ENCODE data around the gene OPTC. TPM values are rescaled to one million over a fixed set of nuclear protein-coding genes. Genes with fewer than 3 reads are reported as not detected.

OPTC gene
- total and polyA plus RNA-seq, 9 of the 15 experiments (the other 6 are each of a cell fraction or from before 2014, with no cell fraction given), result not detected

DNA sequence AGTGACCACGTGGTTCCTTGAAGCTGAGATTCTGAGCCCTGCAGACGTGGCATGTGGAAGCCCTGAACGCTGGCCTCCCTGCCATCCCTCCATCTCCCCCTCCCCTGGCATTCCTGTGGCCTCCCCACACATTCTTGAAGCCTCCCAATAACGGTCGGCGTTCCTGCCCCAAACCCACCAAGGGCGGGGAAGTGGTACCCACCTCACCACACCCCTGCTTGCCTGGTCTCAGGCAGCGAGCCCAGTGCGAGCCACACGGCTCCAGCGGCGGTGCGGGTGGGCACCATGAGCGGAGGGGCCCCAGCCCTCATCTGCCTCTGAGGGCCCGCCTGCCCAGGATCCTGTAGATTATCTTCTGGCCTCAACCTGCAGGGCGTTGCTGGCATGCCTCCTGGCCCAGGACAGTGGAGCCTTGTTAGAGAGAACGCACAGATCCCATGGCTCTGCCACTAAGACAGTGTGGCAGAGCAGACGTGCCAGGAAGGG lies 38.9 kb upstream of the OPTC start:
- Histone ChIP-seq H3K79me2 (ENCODE audit: control insufficient read depth, insufficient read depth, low read length) (no peaks in the 10 kb centered on the region), H3K9ac (ENCODE audit: insufficient read depth in 1 of 2, low read depth in 2 of 2, low read length in 2 of 2) (no peak overlapping the region), H3K9me1 (ENCODE audit: control insufficient read depth, insufficient read depth, low read length) (no peaks in the 10 kb centered on the region), H3K27ac (ENCODE audit: extremely low read depth, low read depth, low read length) (no peak overlapping the region), H3K9me3 (replicated peaks; ENCODE audit: control insufficient read depth, insufficient read depth, low read depth, low read length) (no peaks in the 10 kb centered on the region), H3K4me3 (no peak overlapping the region), H3K4me1 (replicated peaks in 1 of 2; ENCODE audit: control insufficient read depth in 2 of 2, insufficient read depth in 2 of 2, low read length in 2 of 2) (no peaks in the 10 kb centered on the region), H2AFZ (ENCODE audit: low read depth, low read length) (no peak overlapping the region), H3K4me2 (ENCODE audit: insufficient read depth, low read length) (no peak overlapping the region), H3K36me3 (ENCODE audit: control insufficient read depth, insufficient read depth, low read length) (no peaks in the 10 kb centered on the region), H4K20me1 (replicated peaks; ENCODE audit: control insufficient read depth, insufficient read depth, low read length) (0 out of 2 replicates have a peak, but pooled peaks cover 7% of the 10 kb centered on the region), H3K27me3 (ENCODE audit: control insufficient read depth in 2 of 2, insufficient read depth in 2 of 2, low read length in 2 of 2) (peaks cover 17 to 46% of the 10 kb centered on the region in 2 experiments)
- WGBS (ENCODE audit: insufficient coverage, low coverage, missing lambda C conversion rate), result 1% methylated on average over 18 of the region's 18 CpGs
- POLR2A ChIA-PET, result interaction anchor here (0.5 kb wide), 1 partner anchor 12 kb away, joined by 3 read pairs; no protein-coding TSS in a partner anchor
- BruUV-seq (replicated peaks), result no TSS peak
- in situ Hi-C loops (cut with MboI) (no loop called here), intact Hi-C loops (cut with micrococcal nuclease) (no loop called here)
- TF ChIP-seq ZNF408 (CRISPR knock-in tag; IDR thresholded peaks at IDR 0.05; ENCODE audit: low read depth) (no peak), ZNF764 (CRISPR knock-in tag; IDR thresholded peaks at IDR 0.05; ENCODE audit: low read depth) (no peak), MCM5 (IDR thresholded peaks at IDR 0.05; ENCODE audit: low read depth) (no peak), MEF2D (tag; conservative IDR thresholded peaks at IDR 0.05; ENCODE audit: low read depth) (no peak), ZNF316 (IDR thresholded peaks at IDR 0.05) (no peak), CBFA2T2 (conservative IDR thresholded peaks at IDR 0.05) (no peak), TAF9B (IDR thresholded peaks at IDR 0.05; ENCODE audit: partially characterized antibody) (no peak), ELF2 (CRISPR knock-in tag; IDR thresholded peaks at IDR 0.05) (no peak), SREBF2 (CRISPR knock-in tag; IDR thresholded peaks at IDR 0.05) (no peak), NR2F6 (CRISPR knock-in tag; IDR thresholded peaks at IDR 0.05) (no peak), NR2C1 (IDR thresholded peaks at IDR 0.05) (no peak), NR2C1 (tag; IDR thresholded peaks at IDR 0.05) (no peak), POLR2B (IDR thresholded peaks at IDR 0.05; ENCODE audit: low read depth, partially characterized antibody) (no peak)
- TF ChIP-seq, protein P1, sequence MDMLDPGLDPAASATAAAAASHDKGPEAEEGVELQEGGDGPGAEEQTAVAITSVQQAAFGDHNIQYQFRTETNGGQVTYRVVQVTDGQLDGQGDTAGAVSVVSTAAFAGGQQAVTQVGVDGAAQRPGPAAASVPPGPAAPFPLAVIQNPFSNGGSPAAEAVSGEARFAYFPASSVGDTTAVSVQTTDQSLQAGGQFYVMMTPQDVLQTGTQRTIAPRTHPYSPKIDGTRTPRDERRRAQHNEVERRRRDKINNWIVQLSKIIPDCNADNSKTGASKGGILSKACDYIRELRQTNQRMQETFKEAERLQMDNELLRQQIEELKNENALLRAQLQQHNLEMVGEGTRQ (CRISPR knock-in tag; IDR thresholded peaks at IDR 0.05), result no peak
- TF ChIP-seq, protein P2, sequence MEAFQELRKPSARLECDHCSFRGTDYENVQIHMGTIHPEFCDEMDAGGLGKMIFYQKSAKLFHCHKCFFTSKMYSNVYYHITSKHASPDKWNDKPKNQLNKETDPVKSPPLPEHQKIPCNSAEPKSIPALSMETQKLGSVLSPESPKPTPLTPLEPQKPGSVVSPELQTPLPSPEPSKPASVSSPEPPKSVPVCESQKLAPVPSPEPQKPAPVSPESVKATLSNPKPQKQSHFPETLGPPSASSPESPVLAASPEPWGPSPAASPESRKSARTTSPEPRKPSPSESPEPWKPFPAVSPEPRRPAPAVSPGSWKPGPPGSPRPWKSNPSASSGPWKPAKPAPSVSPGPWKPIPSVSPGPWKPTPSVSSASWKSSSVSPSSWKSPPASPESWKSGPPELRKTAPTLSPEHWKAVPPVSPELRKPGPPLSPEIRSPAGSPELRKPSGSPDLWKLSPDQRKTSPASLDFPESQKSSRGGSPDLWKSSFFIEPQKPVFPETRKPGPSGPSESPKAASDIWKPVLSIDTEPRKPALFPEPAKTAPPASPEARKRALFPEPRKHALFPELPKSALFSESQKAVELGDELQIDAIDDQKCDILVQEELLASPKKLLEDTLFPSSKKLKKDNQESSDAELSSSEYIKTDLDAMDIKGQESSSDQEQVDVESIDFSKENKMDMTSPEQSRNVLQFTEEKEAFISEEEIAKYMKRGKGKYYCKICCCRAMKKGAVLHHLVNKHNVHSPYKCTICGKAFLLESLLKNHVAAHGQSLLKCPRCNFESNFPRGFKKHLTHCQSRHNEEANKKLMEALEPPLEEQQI (IDR thresholded peaks at IDR 0.05), result no peak
- CTCF ChIA-PET (ENCODE audit: low intra/inter-chr PET ratio), result interaction anchor here (0.6 kb wide), 1 partner anchor 72 kb away, joined by 3 read pairs; no protein-coding TSS in a partner anchor
- FAIRE-seq (no peak), ATAC-seq (no peak), DNase-seq (ENCODE audit: extremely low read depth in 1 of 4, low spot score in 3 of 4) (no peak)

All from K562 (cell line).